Adipose tissue (tissue), 3 donors: ENCODE results near the gene HSD17B11. TPM values are rescaled to one million over a fixed set of nuclear protein-coding genes. Genes with fewer than 3 reads are reported as not detected.
"Not testable (repeated sequence)": the region's sequence is repeated elsewhere in the genome, so short reads cannot be mapped to it uniquely, and the experiment has no call there.

Experiments used
- H3K27ac ChIP-seq: one replicate; pipeline ENCODE4 v1.5.1; 2013; ENCODE audit warnings: low read depth, low read length
- WGBS, 3 donors: extraction: QIAGEN DNeasy Blood & Tissue Kit; methylation state at CpG; one replicate each; pipeline ENCODE4 v1.1.7; 2013; 5-methylcytosine and 5-hydroxymethylcytosine counted together
- polyA plus RNA-seq, 3 donors: library from polyadenylated mRNA; stranded (reverse); fragments of 200-250 nt; gene quantifications; one replicate each; pipeline ENCODE4 v1.2.3, GENCODE V29; 2013
- donor health status: healthy with polysubstance abuse.
- donor health status: Bipolar disorder and iron deficiency.
- donor health status: healthy.

HSD17B11 gene
- polyA plus RNA-seq, 3 donors = 38.0 to 68.6 (median 38.4) TPM

DNA sequence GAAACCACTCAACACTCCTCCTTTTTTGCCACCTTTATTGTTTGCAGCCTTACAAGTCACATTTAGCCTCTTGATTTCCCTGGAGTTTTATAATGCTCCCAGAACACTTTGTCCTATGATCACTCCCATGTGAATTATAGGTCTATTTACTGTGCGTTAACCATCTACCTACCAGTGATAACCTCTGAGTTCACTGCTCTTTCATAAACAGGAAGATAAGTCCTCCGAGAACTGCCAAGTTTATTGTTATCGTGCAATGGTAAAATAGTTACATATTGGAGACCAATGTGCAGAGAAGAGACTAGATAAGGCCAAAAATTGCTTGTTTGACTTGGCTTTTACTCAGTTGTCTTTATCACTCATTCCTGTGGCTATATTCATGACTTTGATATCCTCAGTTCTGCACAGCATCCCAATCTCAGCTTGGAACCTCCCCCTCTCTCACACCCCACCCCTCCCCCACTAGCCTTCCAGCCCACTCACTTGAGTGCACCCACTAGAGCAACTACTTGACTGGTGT, 18.5 kb upstream of the HSD17B11 start:
- no peak overlapping the region for H3K27ac ChIP-seq
- 21 to 69% (median 51%) methylated on average over 3 of the region's 3 CpGs for WGBS, 3 donors

DNA sequence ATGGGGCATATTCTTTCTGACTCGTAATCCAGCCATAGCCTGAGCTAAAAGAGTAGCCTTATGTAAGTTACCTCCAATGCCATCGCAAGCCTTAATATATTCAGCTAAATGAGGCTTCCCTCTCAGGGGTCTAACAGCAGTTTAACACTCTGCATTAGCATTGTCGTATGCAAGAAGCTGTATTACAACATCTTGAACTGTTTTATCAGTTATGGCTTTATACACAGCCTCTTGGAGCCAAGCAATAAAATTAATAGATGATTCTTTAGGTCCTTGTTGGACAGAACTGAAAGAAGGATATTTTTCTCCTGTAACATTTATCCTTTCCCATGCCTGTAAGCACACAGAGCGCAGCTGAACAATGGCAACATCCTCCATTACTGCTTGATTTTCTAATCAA, 15.9 kb upstream of the HSD17B11 start:
- H3K27ac ChIP-seq = not testable (repeated sequence)
- 47 to 81% (median 53%) methylated on average over 4 of the region's 4 CpGs for WGBS, 3 donors

DNA sequence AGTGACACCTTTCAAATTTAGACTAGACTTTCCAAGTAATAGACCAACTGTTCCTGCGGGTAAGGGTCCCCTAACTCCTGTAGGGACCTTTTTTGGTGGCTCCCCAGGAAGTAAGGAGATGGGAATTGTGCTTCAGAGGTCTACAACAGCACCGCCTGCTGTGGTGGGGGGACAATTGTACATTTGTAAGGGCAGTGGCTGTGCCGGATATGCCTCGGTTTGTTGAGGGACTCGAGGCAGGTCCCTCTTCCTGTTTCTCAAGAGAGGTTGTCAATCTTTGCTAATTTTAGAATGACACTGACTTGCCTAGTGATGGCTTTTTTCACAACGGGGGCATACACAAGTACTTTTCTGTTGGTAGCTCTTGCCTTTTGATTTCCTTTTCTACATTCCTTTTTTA, 15.5 kb upstream of the HSD17B11 start:
- H3K27ac ChIP-seq = no peak overlapping the region
- WGBS, 3 donors = 50 to 79% (median 55%) methylated on average over 6 of the region's 6 CpGs

DNA sequence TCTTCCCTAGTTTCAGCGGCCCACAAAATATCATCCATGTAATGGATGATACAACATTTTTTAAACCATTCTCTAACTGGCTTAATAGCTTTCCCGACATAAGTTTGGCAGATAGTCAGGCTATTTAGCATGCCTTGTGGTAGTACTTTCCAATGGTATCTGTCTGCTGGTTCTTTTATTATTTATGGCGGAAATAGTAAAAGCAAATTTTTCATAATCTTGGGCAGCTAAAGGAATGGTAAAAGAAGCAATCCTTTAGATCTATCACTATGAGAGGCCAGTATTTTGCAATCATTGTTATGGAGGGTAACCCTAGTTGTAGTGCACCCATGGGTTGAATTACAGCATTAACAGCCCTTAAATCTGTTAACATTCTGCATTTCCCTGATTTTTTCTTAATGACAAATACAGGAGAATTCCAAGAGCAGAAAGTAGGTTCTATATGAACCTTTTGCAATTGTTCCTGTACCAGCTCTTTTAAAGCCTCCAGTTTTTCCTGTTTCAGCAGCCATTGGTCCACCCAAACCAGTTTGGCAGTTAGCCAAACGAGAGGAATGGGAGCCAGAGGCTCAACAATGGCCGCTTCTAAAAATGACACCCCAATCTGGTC, 14.3 kb upstream of the HSD17B11 start:
- H3K27ac ChIP-seq = no peak overlapping the region
- WGBS, 3 donors = 59 to 75% (median 73%) methylated on average over 5 of the region's 5 CpGs

DNA sequence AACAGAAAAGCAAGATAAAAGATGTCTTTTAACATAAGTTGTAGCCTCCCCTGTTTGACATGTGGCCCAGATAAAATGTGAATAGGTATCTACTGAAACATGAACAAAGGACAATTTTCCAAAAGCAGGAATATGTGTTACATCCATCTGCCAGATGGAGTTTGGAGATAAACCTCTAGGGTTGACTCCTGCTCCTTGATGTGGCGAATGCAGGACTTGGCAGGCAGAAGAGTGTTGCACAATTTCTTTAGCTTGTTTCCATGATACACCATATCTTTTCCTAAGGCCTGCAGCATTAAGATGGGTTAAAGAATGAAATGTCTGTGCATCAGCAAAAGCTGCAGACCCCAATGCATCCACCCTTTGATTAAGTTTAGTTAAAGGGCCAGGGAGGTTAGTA, 12.7 kb upstream of the HSD17B11 start:
- H3K27ac ChIP-seq = not testable (repeated sequence)
- 39 to 54% (median 44%) methylated on average over 1 of the region's 1 CpG for WGBS, 3 donors

DNA sequence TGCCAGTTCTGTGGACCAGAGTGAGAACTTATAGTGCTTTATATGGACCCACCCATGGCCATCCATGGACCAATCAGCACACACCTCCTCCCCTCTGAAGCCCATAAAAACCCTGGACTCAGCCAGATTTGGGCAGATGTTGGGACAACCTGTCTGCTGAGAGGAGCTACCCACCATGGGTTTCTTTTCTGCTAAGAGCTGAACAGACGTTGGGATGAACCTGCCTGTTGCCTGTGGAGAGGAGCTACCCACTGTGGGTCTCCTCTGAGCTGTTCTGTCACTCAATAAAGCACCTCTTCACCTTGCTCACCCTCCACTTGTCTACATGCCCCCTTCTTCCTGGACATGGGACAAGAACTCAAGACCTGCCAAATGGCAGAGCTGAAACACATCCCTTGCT, 9.0 kb upstream of the HSD17B11 start:
- H3K27ac ChIP-seq = no peak overlapping the region
- WGBS, 3 donors = 90 to 100% (median 94%) methylated on average over 1 of the region's 1 CpG

DNA sequence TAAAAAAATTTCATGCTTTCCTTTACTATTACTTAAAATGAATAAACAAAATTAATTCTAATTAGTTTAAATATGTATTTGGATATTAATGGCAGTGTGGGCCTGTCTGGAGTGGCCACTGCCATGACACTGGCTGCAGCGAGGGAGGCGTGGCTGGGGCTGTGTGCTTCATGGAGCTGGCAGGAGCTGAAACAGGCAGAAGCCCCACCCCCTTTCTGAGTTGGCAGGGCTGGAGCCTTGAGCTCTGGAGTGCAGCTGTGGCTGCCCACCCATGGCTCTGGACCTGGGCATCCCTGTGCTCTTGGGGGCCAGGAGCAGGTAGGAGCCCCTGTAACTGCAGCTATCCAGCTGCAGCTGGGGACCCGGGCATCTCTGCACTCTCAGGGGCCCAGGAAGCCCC, 8.2 kb upstream of the HSD17B11 start:
- H3K27ac ChIP-seq = no peak overlapping the region
- WGBS, 3 donors = 87 to 94% (median 89%) methylated on average over 3 of the region's 3 CpGs

DNA sequence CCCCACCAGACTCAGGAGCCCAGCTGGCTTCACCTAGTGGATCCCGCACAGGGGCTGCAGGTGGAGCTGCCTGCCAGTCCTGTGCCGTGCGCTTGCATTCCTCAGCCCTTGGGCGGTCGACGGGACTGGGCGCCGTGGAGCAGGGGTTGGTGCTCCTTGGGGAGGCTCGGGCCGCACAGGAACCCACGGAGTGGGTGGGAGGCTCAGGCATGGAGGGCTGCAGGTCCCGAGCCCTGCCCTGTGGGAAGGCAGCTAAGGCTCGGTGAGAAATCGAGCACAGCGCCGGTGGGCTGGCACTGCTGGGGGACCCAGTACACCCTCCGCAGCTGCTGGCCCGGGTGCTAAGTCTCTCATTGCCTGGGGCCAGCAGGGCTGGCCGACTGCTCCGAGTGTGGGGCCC, 4.9 kb upstream of the HSD17B11 start:
- WGBS, 3 donors = 92 to 97% (median 95%) methylated on average over 13 to 20 of the region's 20 CpGs
- H3K27ac ChIP-seq = not testable (repeated sequence)

DNA sequence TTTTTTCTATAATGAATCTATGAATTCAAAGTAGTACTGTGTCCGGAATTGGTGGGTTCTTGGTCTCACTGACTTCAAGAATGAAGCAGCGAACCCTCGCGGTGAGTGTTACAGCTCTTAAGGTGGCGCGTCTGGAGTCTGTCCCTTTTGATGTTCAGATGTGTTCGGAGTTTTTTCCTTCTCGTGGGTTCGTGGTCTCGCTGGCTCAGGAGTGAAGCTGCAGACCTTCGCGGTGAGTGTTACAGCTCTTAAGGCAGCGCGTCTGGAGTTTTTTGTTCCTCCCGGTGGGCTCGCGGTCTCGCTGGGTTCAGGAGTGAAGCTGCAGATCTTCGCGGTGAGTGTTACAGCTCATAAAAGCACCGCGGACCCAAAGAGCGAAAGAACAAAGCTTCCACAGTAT, 4.1 kb upstream of the HSD17B11 start:
- H3K27ac ChIP-seq = not testable (repeated sequence)
- 85 to 93% (median 87%) methylated on average over 23 of the region's 23 CpGs for WGBS, 3 donors

DNA sequence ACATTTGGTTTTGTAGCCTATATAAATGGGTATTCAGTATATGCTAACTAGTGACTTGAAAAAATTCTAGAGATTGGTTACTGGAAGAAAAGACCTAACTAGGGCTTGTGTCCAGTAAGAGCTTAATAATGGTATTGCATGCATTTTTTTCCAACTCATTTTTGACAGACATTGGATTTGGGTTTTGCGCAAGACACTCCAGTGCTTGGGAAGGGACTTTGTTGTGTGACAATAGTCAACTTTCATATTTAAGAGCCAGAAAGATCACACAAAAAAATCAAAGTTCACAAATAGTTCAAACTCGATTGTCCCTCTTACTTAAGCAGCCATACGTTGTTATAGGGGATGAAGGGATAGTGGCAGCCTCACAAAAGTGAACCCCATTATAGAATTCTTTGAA, 1.2 kb upstream of the HSD17B11 start:
- H3K27ac ChIP-seq = no peak overlapping the region
- 79 to 94% (median 90%) methylated on average over 3 of the region's 3 CpGs for WGBS, 3 donors

DNA sequence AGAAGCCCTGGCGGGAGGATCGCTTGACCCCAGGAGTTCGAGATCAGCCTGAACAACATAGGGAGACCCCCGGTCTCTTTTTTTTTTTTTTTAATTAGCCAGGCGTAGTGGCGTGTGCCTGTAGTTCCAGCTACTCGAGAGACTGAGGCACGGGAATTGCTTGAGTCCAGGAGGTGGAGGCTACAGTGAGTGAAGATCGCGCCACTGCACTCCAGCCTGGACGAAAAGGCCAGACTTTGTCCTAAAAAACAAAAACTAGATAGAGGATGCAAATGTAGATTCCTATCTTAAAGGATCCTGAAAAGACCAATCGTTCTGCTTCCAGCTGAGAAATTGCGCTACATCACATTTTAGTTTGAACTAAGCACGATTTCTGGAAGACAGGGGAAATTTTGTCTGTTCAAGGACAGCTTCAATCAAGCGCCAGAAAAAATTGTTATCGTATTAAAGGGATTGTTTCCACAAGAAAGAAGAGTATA, 627 bp upstream of the HSD17B11 start:
- no peak overlapping the region for H3K27ac ChIP-seq
- WGBS, 3 donors = 9 to 16% (median 12%) methylated on average over 16 of the region's 16 CpGs

DNA sequence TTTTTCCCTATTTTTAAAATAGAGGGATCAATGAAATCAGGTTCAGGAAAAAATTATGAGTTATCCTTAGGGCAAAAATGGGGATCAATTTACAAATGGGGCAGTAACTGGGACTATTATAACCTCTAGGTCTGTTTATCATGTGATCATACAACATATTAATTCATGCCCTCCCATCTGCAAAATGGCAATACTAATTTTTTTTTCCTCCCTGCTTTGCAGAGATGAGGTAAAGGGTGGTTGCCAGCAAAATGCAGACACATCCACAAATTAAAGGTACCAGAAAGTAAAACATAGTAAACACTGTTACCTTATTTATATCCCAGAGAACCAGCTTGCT, 467 bp downstream of the HSD17B11 start:
- H3K27ac ChIP-seq = no peak overlapping the region

DNA sequence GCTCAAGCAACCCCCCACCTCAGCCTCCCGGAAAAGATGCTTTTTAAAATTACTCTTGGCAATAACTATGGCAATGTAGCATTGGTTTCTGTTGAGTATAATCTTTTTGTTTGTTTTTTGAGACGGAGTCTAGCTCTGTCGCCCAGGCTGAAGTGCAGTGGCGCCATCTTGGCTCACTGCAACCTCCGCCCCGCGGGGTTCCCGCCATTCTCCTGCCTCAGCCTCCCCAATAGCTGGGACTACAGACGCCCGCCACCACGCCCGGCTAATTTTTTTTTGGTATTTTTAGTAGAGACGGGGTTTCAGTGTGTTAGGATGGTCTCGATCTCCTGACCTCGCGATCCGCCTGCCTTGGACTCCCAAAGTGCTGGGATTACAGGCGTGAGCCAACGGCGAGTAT, 933 bp downstream of the HSD17B11 start:
- not testable (repeated sequence) for H3K27ac ChIP-seq
- 54 to 71% (median 56%) methylated on average over 20 of the region's 20 CpGs for WGBS, 3 donors

DNA sequence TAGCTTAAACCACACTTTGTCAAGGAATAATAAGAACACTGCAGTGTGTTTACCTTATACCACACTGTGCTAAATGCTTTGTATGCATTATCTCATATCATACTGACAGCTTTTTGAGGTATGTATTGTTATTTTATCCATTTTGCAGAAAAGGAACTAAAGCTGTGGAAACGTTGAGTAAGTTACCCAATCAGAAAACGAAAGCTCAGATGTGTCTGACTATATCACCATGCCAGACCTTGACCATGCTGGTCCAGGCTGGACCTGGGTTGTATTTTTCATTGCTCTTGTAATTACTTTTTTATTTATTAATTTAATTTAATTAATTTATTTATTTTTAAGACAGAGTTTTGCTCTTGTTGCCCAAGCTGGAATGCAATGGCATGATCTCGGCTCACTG, 2.1 kb downstream of the HSD17B11 start:
- no peak overlapping the region for H3K27ac ChIP-seq
- 58 to 80% (median 69%) methylated on average over 3 of the region's 3 CpGs for WGBS, 3 donors

DNA sequence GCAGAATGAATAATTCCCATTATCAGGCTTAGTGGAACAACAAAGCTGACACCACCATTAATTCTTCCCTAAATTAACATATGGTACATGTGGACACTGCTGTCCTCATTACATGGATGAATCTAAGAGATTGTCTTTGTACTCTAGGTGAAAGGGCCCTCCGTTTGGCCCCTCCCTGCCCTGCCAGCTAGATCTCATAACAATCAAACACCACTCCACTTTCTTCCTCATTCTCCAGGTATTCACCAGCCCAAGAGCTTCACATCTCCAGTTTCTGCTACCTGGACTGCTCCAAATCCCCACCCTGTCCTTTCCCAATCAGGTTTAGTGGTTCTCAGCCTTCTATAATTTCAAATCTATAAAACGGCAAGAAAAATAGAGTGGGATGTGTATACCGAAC, 3.8 kb downstream of the HSD17B11 start:
- 79 to 89% (median 88%) methylated on average over 3 of the region's 3 CpGs for WGBS, 3 donors
- H3K27ac ChIP-seq = no peak overlapping the region

DNA sequence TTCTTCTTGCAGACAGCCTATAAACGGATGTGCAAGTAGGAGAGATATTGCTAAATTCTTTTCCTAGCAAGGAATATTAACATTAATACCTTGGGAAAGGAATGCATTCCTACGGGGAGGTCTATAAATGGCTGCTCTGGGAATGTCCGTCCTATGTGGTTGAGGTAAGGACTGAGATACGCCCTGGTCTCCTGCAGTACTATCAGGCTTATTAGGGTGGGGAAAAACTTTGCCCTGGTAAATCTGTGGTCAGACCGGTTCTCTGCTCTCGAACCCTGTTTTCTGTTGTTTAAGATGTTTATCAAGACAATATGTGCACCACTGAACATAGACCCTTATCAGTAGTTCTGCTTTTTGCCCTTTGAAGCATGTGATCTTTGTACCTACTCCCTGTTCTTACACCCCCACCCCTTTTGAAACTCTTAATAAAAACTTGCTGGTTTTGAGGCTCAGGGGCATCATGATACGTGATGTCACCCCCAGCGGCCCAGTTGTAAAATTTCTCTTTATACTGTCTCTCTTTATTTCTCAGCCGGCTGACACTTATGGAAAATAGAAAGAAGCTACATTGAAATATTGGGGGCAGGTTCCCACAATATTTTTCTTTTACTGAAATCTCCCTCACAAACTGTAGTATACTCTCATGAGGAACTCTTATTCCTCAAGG, 6.4 kb downstream of the HSD17B11 start:
- not testable (repeated sequence) for H3K27ac ChIP-seq
- WGBS, 3 donors = 86 to 90% (median 89%) methylated on average over 9 of the region's 9 CpGs

DNA sequence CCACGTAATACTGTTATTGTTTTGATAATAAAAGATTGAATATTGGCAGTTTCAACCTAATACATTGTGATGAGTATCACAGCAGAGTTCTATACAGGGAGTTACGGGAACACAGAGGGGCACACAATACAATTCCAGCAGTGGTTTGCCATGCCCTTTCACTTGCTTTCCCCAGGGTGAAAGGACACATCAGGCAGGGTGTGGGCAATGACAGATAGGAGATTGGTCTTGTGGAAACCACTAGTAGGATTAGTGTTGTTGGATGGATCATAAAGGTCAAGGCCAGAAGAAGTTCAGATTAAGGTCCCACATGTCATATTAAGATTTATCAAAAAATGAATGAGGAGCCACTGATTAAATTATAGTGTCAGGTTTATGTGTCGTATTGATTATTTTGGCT, 8.1 kb downstream of the HSD17B11 start:
- H3K27ac ChIP-seq = no peak overlapping the region
- WGBS, 3 donors = 84 to 89% (median 88%) methylated on average over 3 of the region's 3 CpGs

DNA sequence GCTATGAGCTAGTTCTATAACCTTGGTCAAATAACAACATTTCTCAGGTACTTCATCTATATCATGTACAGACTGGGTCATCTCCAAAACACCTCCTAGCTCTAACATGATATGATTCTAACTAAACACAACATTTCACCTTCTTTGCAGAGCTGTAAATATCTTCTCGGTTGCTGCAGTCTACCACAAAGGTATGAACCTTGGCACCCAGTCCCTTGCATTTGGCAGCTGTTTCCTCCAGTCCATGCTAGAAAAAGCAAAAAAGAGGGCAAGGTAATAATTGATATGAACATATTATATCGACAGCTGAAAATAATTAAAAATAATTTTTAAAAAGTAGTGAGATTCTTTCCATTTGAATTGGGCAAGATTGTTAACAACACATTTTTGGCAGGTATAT, 8.9 kb downstream of the HSD17B11 start:
- WGBS, 3 donors = 23 to 77% (median 69%) methylated on average over 2 of the region's 2 CpGs
- H3K27ac ChIP-seq = no peak overlapping the region

DNA sequence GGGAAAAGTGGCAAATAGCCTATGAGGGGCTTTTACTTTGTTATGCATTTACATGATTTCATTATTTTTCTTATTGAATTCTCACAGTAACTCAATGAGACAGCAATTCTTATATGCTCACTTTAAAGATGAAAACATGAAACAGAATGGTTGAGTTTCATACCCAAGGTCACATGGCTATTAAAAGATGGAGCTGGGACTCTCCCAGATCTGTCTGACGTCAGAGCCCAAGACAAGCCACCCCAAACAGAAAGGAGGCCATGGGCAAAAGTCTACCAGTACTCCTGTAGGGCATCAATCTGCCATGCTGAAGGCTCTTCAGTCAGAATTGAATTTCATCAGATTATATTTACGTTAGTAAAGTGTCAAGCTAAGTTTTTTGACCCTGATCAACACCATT, 13.2 kb downstream of the HSD17B11 start:
- 74 to 87% (median 82%) methylated on average over 2 of the region's 2 CpGs for WGBS, 3 donors
- H3K27ac ChIP-seq = no peak overlapping the region

DNA sequence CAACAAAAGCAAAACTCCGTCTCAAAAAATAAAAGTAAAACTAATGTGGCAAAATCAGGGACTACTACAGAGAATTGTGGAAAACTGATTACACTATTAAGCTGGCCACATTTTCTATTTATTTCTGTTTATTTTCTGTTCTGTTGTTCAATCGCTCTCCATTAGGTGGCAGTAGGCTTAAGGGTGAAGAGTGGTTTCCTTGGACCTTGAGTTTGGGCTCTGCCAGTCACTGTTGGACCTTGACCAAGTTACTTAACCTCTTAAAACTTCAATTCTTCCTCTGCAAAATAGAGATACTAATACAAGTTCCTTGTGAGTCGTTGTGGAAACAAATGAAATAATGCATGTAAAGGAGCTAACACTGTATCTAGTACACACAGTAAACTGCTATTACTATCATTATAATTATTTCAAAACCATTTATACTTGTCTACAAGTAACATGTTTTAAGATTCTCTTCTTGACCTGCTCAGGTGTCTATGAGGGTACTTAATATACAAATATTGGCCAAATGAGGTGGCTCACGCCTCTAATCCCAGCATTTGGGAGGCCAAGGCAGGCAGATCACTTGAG, 15.2 kb downstream of the HSD17B11 start:
- WGBS, 3 donors = 35 to 51% (median 46%) methylated on average over 4 of the region's 4 CpGs
- no peak overlapping the region for H3K27ac ChIP-seq
